HepG2 (cell line): ENCODE results near the gene JADE2. TPM values are rescaled to one million over a fixed set of nuclear protein-coding genes. Genes with fewer than 3 reads are reported as not detected.

Experiments used
- AGO1 ChIP-seq: fragments of 200-400 bp; formaldehyde crosslinking; IDR thresholded peaks from 2 replicates; pipeline ENCODE4 v1.6.1; 2017; ENCODE audit warnings: mild to moderate bottlenecking, low read depth, low read length, moderate library complexity; ENCODE audit not compliant: poor library complexity, severe bottlenecking
- ARID4A ChIP-seq: sonication (generic); formaldehyde crosslinking; IDR thresholded peaks from 2 replicates; pipeline ENCODE4 v1.5.0; 2020; ENCODE audit warnings: mild to moderate bottlenecking, missing genetic modification reagents, borderline replicate concordance
- ATF1 ChIP-seq: IDR thresholded peaks from 2 replicates; pipeline ENCODE4 v1.6.1; 2016; ENCODE audit warnings: mild to moderate bottlenecking, control low read depth
- GPBP1L1 ChIP-seq: sonication (generic); formaldehyde crosslinking; IDR thresholded peaks from 2 replicates; pipeline ENCODE4 v1.5.0; 2020; ENCODE audit warnings: mild to moderate bottlenecking, missing genetic modification reagents
- HIC2 ChIP-seq: sonication (generic); formaldehyde crosslinking; IDR thresholded peaks from 2 replicates; pipeline ENCODE4 v1.9.0; 2022; ENCODE audit warnings: low read depth, missing genetic modification reagents
- HOXA3 ChIP-seq: sonication (generic); formaldehyde crosslinking; IDR thresholded peaks from 2 replicates; pipeline ENCODE4 v1.5.0; 2020; ENCODE audit warnings: missing genetic modification reagents
- NFE2 ChIP-seq: sonication (generic); formaldehyde crosslinking; IDR thresholded peaks from 2 replicates; pipeline ENCODE4 v1.4.0; 2020; ENCODE audit warnings: missing genetic modification reagents
- NKX3-1 ChIP-seq: sonication (generic); formaldehyde crosslinking; IDR thresholded peaks from 2 replicates; pipeline ENCODE4 v1.5.0; 2020; ENCODE audit warnings: missing genetic modification reagents
- RBM39 ChIP-seq: fragments of 200-400 bp; formaldehyde crosslinking; IDR thresholded peaks from one replicate; pipeline ENCODE4 v1.6.1; 2018; ENCODE audit warnings: antibody characterized with exemption, mild to moderate bottlenecking, low read depth, low read length; ENCODE audit not compliant: poor library complexity, severe bottlenecking
- SALL1 ChIP-seq: sonication (generic); formaldehyde crosslinking; IDR thresholded peaks from 2 replicates; pipeline ENCODE4 v1.8.0; 2022; ENCODE audit warnings: mild to moderate bottlenecking, missing genetic modification reagents
- ZBTB21 ChIP-seq: sonication (generic); formaldehyde crosslinking; IDR thresholded peaks from 2 replicates; pipeline ENCODE4 v1.4.0; 2020; ENCODE audit warnings: missing genetic modification reagents
- ZNF263 ChIP-seq: sonication (generic); formaldehyde crosslinking; IDR thresholded peaks from 2 replicates; pipeline ENCODE4 v1.4.0; 2020; ENCODE audit warnings: missing genetic modification reagents
- ZNF414 ChIP-seq: sonication (generic); formaldehyde crosslinking; IDR thresholded peaks from 2 replicates; pipeline ENCODE4 v1.5.0; 2020; ENCODE audit warnings: missing genetic modification reagents
- ZNF619 ChIP-seq: sonication (generic); formaldehyde crosslinking; IDR thresholded peaks from 2 replicates; pipeline ENCODE4 v1.4.0; 2020; ENCODE audit warnings: mild to moderate bottlenecking, missing genetic modification reagents
- ZNF670 ChIP-seq: sonication (generic); formaldehyde crosslinking; IDR thresholded peaks from 2 replicates; pipeline ENCODE4 v1.8.0; 2022; ENCODE audit warnings: mild to moderate bottlenecking, missing genetic modification reagents, borderline replicate concordance
- ZNF770 ChIP-seq: sonication (generic); formaldehyde crosslinking; IDR thresholded peaks from 2 replicates; pipeline ENCODE4 v1.5.0; 2020; ENCODE audit warnings: mild to moderate bottlenecking, missing genetic modification reagents
- ZNF772 ChIP-seq: sonication (generic); formaldehyde crosslinking; IDR thresholded peaks from 2 replicates; pipeline ENCODE4 v1.5.0; 2020; ENCODE audit warnings: mild to moderate bottlenecking, missing genetic modification reagents
- ZNF775 ChIP-seq: sonication (generic); formaldehyde crosslinking; IDR thresholded peaks from 2 replicates; pipeline ENCODE4 v1.4.0; 2020; ENCODE audit warnings: missing genetic modification reagents, mild to moderate bottlenecking, moderate library complexity, borderline replicate concordance
- polyA plus RNA-seq, 8 experiments: library from polyadenylated mRNA; depleted of rRNA in 3 of 8; stranded (reverse) in 7 of 8; unstranded in 1 of 8; fragments of >200 nt; fragmentation: Illumina TruSeq in 4 of 8; extraction: Trizol in 4 of 8; gene quantifications; 2 replicates each; pipeline versions ENCODE4 v1.2.1 to v1.2.3, GENCODE V29; 2011 to 2016; ENCODE audit warnings: low read depth in 4 of 8, missing spikeins in 1 of 8, mixed read lengths in 1 of 8; ENCODE audit not compliant: insufficient read depth in 1 of 8
- total RNA-seq, 5 experiments: library from RNA; depleted of rRNA; stranded (reverse); fragments of >200 nt; fragmentation: Illumina TruSeq; extraction: Trizol; gene quantifications; 2 replicates each; pipeline ENCODE4 v1.2.3, GENCODE V29; 2016; ENCODE audit warnings: low read depth in 1 of 5

The JADE2 gene
- total and polyA plus RNA-seq, 2 of the 13 experiments (the other 11 are each of a cell fraction or from before 2014, with no cell fraction given) = 7.5 to 15.1 TPM

- peak; percentile 53 for TF ChIP-seq RBM39
- no peak for TF ChIP-seq ZNF670
- TF ChIP-seq ZNF775 (CRISPR knock-in tag) = no peak
- TF ChIP-seq HOXA3 (CRISPR knock-in tag) = no peak
- TF ChIP-seq AGO1 = peak; percentile 90
- TF ChIP-seq ZNF414 (CRISPR knock-in tag) = no peak
- no peak for TF ChIP-seq ZNF619 (CRISPR knock-in tag)
- peak; percentile 62; the same call in 1 of the 2 replicates for TF ChIP-seq ZBTB21 (CRISPR knock-in tag)
- peak; percentile 55 for TF ChIP-seq ATF1 (CRISPR knock-in tag)
- no peak for TF ChIP-seq ZNF263 (CRISPR knock-in tag)
- TF ChIP-seq ZNF770 (CRISPR knock-in tag) = no peak
- TF ChIP-seq ZNF772 = no peak
- TF ChIP-seq NFE2 (CRISPR knock-in tag) = no peak
- no peak for TF ChIP-seq ARID4A (CRISPR knock-in tag)
- TF ChIP-seq GPBP1L1 (CRISPR knock-in tag) = no peak
- TF ChIP-seq HIC2 (CRISPR knock-in tag) = 0 out of 2 replicates have a peak, but pooled peaks have one; percentile 3
- TF ChIP-seq NKX3-1 = no peak
- no peak for TF ChIP-seq SALL1 (CRISPR knock-in tag)
Measured at GRCh38 chr5:134524826-134525682, at the start of gene JADE2 (continued).
